ENCODE data around the gene CD48.

The CD48 gene

GRCh38 chr1:160651433-160652064 is 60.1 kb downstream of the CD48 start:
- no peak for DNase-seq

- DNase-seq: peak; percentile 44
Measured at GRCh38 chr1:160647329-160647720, 64.3 kb downstream of the CD48 start.

- DNase-seq: peak; percentile 81
Measured at GRCh38 chr1:160646711-160647328, 64.8 kb downstream of the CD48 start, which contains the start of gene SLAMF1. Gene SLAMF1, minus strand, starts transcription at chr1:160647044. Its CDS starts 99 bp downstream, at chr1:160646945.

GRCh38 chr1:160646180-160646579 is 65.4 kb downstream of the CD48 start:
- DNase-seq: no peak

GRCh38 chr1:160645386-160646130 is 66.1 kb downstream of the CD48 start:
- no peak for DNase-seq

- no peak for DNase-seq
Measured at GRCh38 chr1:160644399-160644798, 67.2 kb downstream of the CD48 start.

GRCh38 chr1:160643138-160643537 is 68.5 kb downstream of the CD48 start:
- DNase-seq: no peak

- DNase-seq: no peak
Measured at GRCh38 chr1:160642281-160642644, 69.4 kb downstream of the CD48 start.

GRCh38 chr1:160641323-160642280 is 70.0 kb downstream of the CD48 start:
- peak; percentile 77 for DNase-seq

GRCh38 chr1:160640359-160641123 is 71.1 kb downstream of the CD48 start:
- DNase-seq: peak; percentile 30

- DNase-seq: no peak
Measured at GRCh38 chr1:160639652-160640051, 72.0 kb downstream of the CD48 start.

- no peak for DNase-seq
Measured at GRCh38 chr1:160638926-160639325, 72.7 kb downstream of the CD48 start.

- DNase-seq: no peak
Measured at GRCh38 chr1:160638540-160638857, 73.1 kb downstream of the CD48 start.

GRCh38 chr1:160637821-160638539 is 73.6 kb downstream of the CD48 start:
- DNase-seq: no peak

GRCh38 chr1:160637065-160637464 is 74.6 kb downstream of the CD48 start:
- no peak for DNase-seq

GRCh38 chr1:160636547-160636946 is 75.1 kb downstream of the CD48 start:
- no peak for DNase-seq

GRCh38 chr1:160636076-160636475 is 75.5 kb downstream of the CD48 start:
- DNase-seq: no peak

GRCh38 chr1:160634543-160635491 is 76.8 kb downstream of the CD48 start:
- DNase-seq: no peak

- no peak for DNase-seq
Measured at GRCh38 chr1:160633330-160633903, 78.2 kb downstream of the CD48 start.

Measured in MV-4-11 (cell line).